SK-N-SH (cell line): ENCODE results near the gene SIRPA. TPM values are rescaled to one million over a fixed set of nuclear protein-coding genes. Genes with fewer than 3 reads are reported as not detected.

Source experiments
- CTCF ChIA-PET: fragments of 300-600, 350-600 bp; formaldehyde crosslinking; extraction: SDS; loops from one replicate; lab custom pipeline; 2021; lab: Yijun Ruan, JAX
- POLR2A ChIA-PET: fragments of 350-600 bp; sonication (Branson Sonifier 250); formaldehyde crosslinking; extraction: SDS; loops from one replicate; lab custom pipeline; 2020; ENCODE audit warnings: antibody characterized with exemption, inconsistent platforms; lab: Yijun Ruan, JAX
- DNase-seq: peaks from one replicate; pipeline ENCODE4 v3.0.0; 2012
- H2AFZ ChIP-seq: fragments of 200-600 bp; sonication (generic); 2 replicates; pipeline ENCODE4 v1.8.1; 2016; ENCODE audit warnings: antibody characterized with exemption, mild to moderate bottlenecking, low read depth
- H3F3A ChIP-seq: fragments of 200-600 bp; sonication (generic); replicated peaks from 2 replicates; pipeline ENCODE3; 2016; ENCODE audit warnings: antibody characterized with exemption, mild to moderate bottlenecking; ENCODE audit not compliant: insufficient read depth
- H3K27ac ChIP-seq, 2 experiments: fragments of 200-500 bp in 1 of 2; fragments of 200-600 bp in 1 of 2; sonication (Bioruptor generic) in 1 of 2; sonication (generic), shearing (Covaris generic) in 1 of 2; 2 replicates each; pipeline versions ENCODE4 v1.5.1 to v1.6.1; 2014 to 2016; ENCODE audit warnings: low read depth in 2 of 2, inconsistent platforms in 1 of 2, low read length in 1 of 2, mild to moderate bottlenecking in 1 of 2, mixed read lengths in 1 of 2
- H3K27me3 ChIP-seq: fragments of 200-600 bp; sonication (generic), shearing (Covaris generic); 2 replicates; pipeline ENCODE4 v1.6.1; 2016; ENCODE audit warnings: mixed run types; ENCODE audit not compliant: insufficient read depth
- H3K36me3 ChIP-seq, 2 experiments: fragments of 200-500 bp in 1 of 2; fragments of 200-600 bp in 1 of 2; sonication (Bioruptor generic) in 1 of 2; sonication (generic) in 1 of 2; replicated peaks in 1 of 2; 2 replicates each; pipeline versions ENCODE3 to v1.5.1; 2014 to 2016; ENCODE audit warnings: low read length in 1 of 2, mild to moderate bottlenecking in 1 of 2; ENCODE audit not compliant: insufficient read depth in 2 of 2, control insufficient read depth in 1 of 2
- H3K4me1 ChIP-seq, 2 experiments: fragments of 200-500 bp in 1 of 2; fragments of 200-600 bp in 1 of 2; sonication (Bioruptor generic) in 1 of 2; sonication (generic), shearing (Covaris generic) in 1 of 2; 2 replicates each; pipeline versions ENCODE4 v1.5.1 to v1.6.1; 2014 to 2016; ENCODE audit warnings: low read depth in 1 of 2, low read length in 1 of 2, mixed run types in 1 of 2; ENCODE audit not compliant: insufficient read depth in 2 of 2, control insufficient read depth in 1 of 2
- H3K4me2 ChIP-seq: fragments of 200-600 bp; sonication (generic), shearing (Covaris generic); 2 replicates; pipeline ENCODE4 v1.6.1; 2017; ENCODE audit warnings: mixed run types
- H3K4me3 ChIP-seq, 2 experiments: fragments of 200-500 bp in 1 of 2; fragments of 200-600 bp in 1 of 2; sonication (Bioruptor generic) in 1 of 2; sonication (generic), shearing (Covaris generic) in 1 of 2; 2 replicates each; pipeline versions ENCODE4 v1.5.1 to v1.8.1; 2014 to 2016; ENCODE audit warnings: low read depth in 2 of 2, inconsistent platforms in 1 of 2, low read length in 1 of 2, mild to moderate bottlenecking in 1 of 2, mixed read lengths in 1 of 2, moderate library complexity in 1 of 2
- H3K79me2 ChIP-seq: fragments of 200-600 bp; sonication (generic); 2 replicates; pipeline ENCODE4 v1.8.1; 2017; ENCODE audit warnings: mild to moderate bottlenecking; ENCODE audit not compliant: insufficient read depth
- H3K9ac ChIP-seq: fragments of 200-600 bp; sonication (generic); 2 replicates; pipeline ENCODE4 v1.6.1; 2017; ENCODE audit warnings: mixed run types
- H3K9me2 ChIP-seq: fragments of 200-600 bp; sonication (generic); 2 replicates; pipeline ENCODE4 v1.6.1; 2017; ENCODE audit warnings: mixed run types
- H3K9me3 ChIP-seq: fragments of 200-600 bp; sonication (generic); 2 replicates; pipeline ENCODE4 v1.6.1; 2017; ENCODE audit warnings: mixed run types, mild to moderate bottlenecking, moderate library complexity
- H4K20me1 ChIP-seq: fragments of 200-600 bp; sonication (generic); 2 replicates; pipeline ENCODE4 v1.6.1; 2017; ENCODE audit warnings: mild to moderate bottlenecking, mixed run types; ENCODE audit not compliant: insufficient read depth
- CHD2 ChIP-seq: fragments of 150-350 bp; IDR thresholded peaks from 2 replicates; pipeline ENCODE4 v1.6.1; 2018; ENCODE audit warnings: low read length; ENCODE audit not compliant: partially characterized antibody
- ELF1 ChIP-seq: IDR thresholded peaks from 2 replicates; pipeline ENCODE4 v1.4.0; 2012
- EP300 ChIP-seq, 2 experiments: IDR thresholded peaks; 2 replicates each; pipeline versions ENCODE4 v1.4.0 to v1.6.1; 2012; ENCODE audit warnings: borderline replicate concordance in 1 of 2, low read depth in 1 of 2, low read length in 1 of 2
- EZH2phosphoT487 ChIP-seq: fragments of 200-600 bp; sonication (generic); IDR thresholded peaks from 2 replicates; pipeline ENCODE4 v1.6.1; 2017; ENCODE audit warnings: low read depth, mixed run types, mild to moderate bottlenecking, antibody characterized with exemption, moderate library complexity, borderline replicate concordance
- FOSL2 ChIP-seq: IDR thresholded peaks from 2 replicates; pipeline ENCODE4 v1.4.0; 2012; ENCODE audit warnings: low read depth, mild to moderate bottlenecking, moderate library complexity, borderline replicate concordance
- FOXM1 ChIP-seq: IDR thresholded peaks from 2 replicates; pipeline ENCODE4 v1.4.0; 2012; ENCODE audit warnings: low read depth, mild to moderate bottlenecking
- GATA2 ChIP-seq: sonication (generic); formaldehyde crosslinking; IDR thresholded peaks from 2 replicates; pipeline ENCODE4 v1.5.0; 2020; ENCODE audit warnings: mild to moderate bottlenecking, missing genetic modification reagents
- JUND ChIP-seq: IDR thresholded peaks from 2 replicates; pipeline ENCODE4 v1.4.0; 2012
- NRF1 ChIP-seq: IDR thresholded peaks from 2 replicates; pipeline ENCODE4 v1.6.1; 2012; ENCODE audit warnings: low read depth, mild to moderate bottlenecking, low read length
- POLR2AphosphoS5 ChIP-seq: IDR thresholded peaks from 2 replicates; pipeline ENCODE4 v1.6.1; 2012; ENCODE audit warnings: low read depth, low read length
- RCOR1 ChIP-seq: fragments of 150-350 bp; IDR thresholded peaks from 2 replicates; pipeline ENCODE4 v1.6.1; 2017; ENCODE audit warnings: antibody characterized with exemption, low read length
- TAF1 ChIP-seq: IDR thresholded peaks from 2 replicates; pipeline ENCODE4 v1.6.1; 2012; ENCODE audit warnings: low read depth, mild to moderate bottlenecking, low read length, moderate library complexity, borderline replicate concordance
- TCF12 ChIP-seq: IDR thresholded peaks from 2 replicates; pipeline ENCODE4 v1.4.0; 2012
- WGBS: methylation state at CpG from one replicate; pipeline ENCODE4 v1.1.6; 2017; ENCODE audit warnings: low lambda C conversion rate; 5-methylcytosine and 5-hydroxymethylcytosine counted together
- polyA plus RNA-seq, 3 experiments: library from polyadenylated mRNA; depleted of rRNA; stranded (reverse); fragments of >200 nt; gene quantifications; 2 replicates each; pipeline ENCODE4 v1.2.3, GENCODE V29; 2012
- TF ChIP-seq, protein P1 (sequence below): IDR thresholded peaks from 2 replicates; pipeline ENCODE4 v1.4.0; 2012; ENCODE audit warnings: low read depth
- TF ChIP-seq, protein P2 (sequence below): IDR thresholded peaks from 2 replicates; pipeline ENCODE4 v1.4.0; 2012; ENCODE audit warnings: low read depth, borderline replicate concordance
- TF ChIP-seq, protein P3 (sequence below): fragments of 150-350 bp; IDR thresholded peaks from 2 replicates; pipeline ENCODE4 v1.6.1; 2017; ENCODE audit warnings: antibody characterized with exemption, low read length, low read depth, borderline replicate concordance
- TF ChIP-seq, protein P4 (sequence below): fragments of 150-350 bp; IDR thresholded peaks from 2 replicates; pipeline ENCODE4 v1.6.1; 2016; ENCODE audit warnings: mild to moderate bottlenecking, low read depth, low read length
- TF ChIP-seq, protein P5 (sequence below): fragments of 200-600 bp; sonication (generic); IDR thresholded peaks from 2 replicates; pipeline ENCODE4 v1.6.1; 2017; ENCODE audit warnings: antibody characterized with exemption, mild to moderate bottlenecking, moderate library complexity

Gene SIRPA
- polyA plus RNA-seq, 1 of the 3 experiments (the other 2 are of a cell fraction) = 9.1 TPM

DNA sequence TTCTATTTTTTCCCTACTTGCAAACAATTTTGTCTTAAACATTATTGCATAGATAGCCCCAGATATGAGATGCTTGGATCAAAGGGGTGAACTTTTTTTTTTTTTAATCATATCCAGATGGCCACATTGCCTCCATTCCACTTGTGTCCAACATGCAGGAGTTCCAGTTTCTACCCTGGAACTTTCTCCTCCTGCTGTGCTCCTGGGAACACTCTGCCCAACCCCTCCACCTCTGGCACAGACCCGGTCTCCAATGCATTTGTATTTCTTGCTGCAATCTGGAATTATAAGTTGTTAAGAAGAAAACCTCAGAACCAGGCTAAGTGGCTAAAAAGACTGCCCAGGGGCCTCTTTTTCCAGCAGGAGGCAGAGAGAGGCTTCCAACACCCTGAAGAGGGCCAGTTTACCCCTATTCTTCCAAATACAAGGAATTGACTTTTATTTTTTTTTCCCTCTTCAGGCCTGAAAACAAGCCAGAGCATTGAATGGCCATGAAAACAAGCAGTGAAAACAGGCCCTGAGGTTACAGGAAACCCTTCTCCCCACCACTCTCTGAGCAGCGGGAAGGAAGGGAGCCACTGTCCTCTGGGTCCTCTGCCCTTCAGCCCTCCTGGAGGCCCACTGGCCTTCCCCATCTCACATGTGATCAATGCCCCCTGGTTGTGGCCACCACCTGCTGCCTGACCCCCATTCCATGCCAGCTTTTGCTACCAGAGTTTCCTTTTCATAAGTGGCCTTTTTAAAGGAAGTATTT lies 54.3 kb downstream of the SIRPA start:
- no peaks in the 10 kb centered on the region for H3K9me2 ChIP-seq
- no peak overlapping the region for H3K9ac ChIP-seq
- H2AFZ ChIP-seq = no peak overlapping the region
- H3F3A ChIP-seq = no peaks in the 10 kb centered on the region
- H4K20me1 ChIP-seq = no peaks in the 10 kb centered on the region
- peaks cover 9 to 12% of the 10 kb centered on the region in 2 experiments; a peak in 2 of 4 replicates for H3K4me1 ChIP-seq
- H3K79me2 ChIP-seq = no peaks in the 10 kb centered on the region
- CTCF ChIA-PET = interaction anchor here (1.8 kb wide), 1 partner anchor 15 kb away, joined by 4 read pairs; no protein-coding TSS in a partner anchor
- no peak overlapping the region for H3K4me3 ChIP-seq
- TF ChIP-seq TCF12 (peak; percentile 18; the same call in 1 of the 2 replicates), RCOR1 (no peak), EP300 (IDR thresholded peaks at IDR 0.05; ENCODE audit: borderline replicate concordance in 1 of 2, low read depth in 1 of 2, low read length in 1 of 2) (no peak), NRF1 (no peak), ELF1 (no peak), FOXM1 (no peak)
- TF ChIP-seq, protein P1, sequence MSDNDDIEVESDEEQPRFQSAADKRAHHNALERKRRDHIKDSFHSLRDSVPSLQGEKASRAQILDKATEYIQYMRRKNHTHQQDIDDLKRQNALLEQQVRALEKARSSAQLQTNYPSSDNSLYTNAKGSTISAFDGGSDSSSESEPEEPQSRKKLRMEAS = no peak
- TF ChIP-seq, all 33 proteins: peak for 1
- Histone ChIP-seq H3K27ac (no peak overlapping the region), H3K9me3 (no peaks in the 10 kb centered on the region), H3K36me3 (no peaks in the 10 kb centered on the region), H3K4me2 (no peak overlapping the region), H3K27me3 (no peaks in the 10 kb centered on the region)
- POLR2A ChIA-PET = no interaction called here
- WGBS = 66% methylated on average over 2 of the region's 2 CpGs
- DNase-seq = peak; percentile 51

DNA sequence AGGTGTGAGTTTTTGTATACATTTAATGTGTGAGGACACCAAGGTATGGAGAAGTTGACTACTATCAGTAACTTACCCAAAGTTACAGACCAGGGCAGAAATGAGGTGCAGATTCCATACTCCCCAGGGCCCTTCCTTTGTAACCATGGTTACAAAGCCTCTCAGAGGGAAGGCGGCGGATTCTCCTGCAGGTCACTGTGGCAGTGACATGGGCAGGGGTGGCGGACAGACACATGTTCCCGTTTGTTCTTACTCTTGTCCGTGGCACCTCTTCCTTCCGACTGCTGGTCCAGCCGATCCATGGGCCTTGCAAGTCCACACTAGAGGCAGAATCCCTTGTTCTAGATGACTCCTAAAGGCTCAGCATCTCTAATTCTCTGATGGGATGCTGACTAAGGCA lies 55.6 kb downstream of the SIRPA start:
- H3K9ac ChIP-seq = no peak overlapping the region
- ChIA-PET CTCF (interaction anchor here (1.8 to 2.2 kb wide), 2 partner anchors 14 to 19 kb away, joined by 4 to 5 read pairs; no protein-coding TSS in a partner anchor), POLR2A (no interaction called here)
- no peak overlapping the region for H2AFZ ChIP-seq
- H3K27me3 ChIP-seq = no peaks in the 10 kb centered on the region
- H3K9me2 ChIP-seq = no peaks in the 10 kb centered on the region
- WGBS = 93% methylated on average over 6 of the region's 7 CpGs
- TF ChIP-seq CHD2 = no peak
- no peak for TF ChIP-seq TCF12
- TF ChIP-seq, protein P2, sequence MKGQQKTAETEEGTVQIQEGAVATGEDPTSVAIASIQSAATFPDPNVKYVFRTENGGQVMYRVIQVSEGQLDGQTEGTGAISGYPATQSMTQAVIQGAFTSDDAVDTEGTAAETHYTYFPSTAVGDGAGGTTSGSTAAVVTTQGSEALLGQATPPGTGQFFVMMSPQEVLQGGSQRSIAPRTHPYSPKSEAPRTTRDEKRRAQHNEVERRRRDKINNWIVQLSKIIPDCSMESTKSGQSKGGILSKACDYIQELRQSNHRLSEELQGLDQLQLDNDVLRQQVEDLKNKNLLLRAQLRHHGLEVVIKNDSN = no peak
- TF ChIP-seq NRF1 = no peak
- TF ChIP-seq POLR2AphosphoS5 = no peak
- TF ChIP-seq JUND = no peak
- no peak for TF ChIP-seq GATA2
- TF ChIP-seq EZH2phosphoT487 = no peak
- TF ChIP-seq, protein P3, sequence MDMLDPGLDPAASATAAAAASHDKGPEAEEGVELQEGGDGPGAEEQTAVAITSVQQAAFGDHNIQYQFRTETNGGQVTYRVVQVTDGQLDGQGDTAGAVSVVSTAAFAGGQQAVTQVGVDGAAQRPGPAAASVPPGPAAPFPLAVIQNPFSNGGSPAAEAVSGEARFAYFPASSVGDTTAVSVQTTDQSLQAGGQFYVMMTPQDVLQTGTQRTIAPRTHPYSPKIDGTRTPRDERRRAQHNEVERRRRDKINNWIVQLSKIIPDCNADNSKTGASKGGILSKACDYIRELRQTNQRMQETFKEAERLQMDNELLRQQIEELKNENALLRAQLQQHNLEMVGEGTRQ = no peak
- TF ChIP-seq RCOR1 = no peak
- TF ChIP-seq, protein P4, sequence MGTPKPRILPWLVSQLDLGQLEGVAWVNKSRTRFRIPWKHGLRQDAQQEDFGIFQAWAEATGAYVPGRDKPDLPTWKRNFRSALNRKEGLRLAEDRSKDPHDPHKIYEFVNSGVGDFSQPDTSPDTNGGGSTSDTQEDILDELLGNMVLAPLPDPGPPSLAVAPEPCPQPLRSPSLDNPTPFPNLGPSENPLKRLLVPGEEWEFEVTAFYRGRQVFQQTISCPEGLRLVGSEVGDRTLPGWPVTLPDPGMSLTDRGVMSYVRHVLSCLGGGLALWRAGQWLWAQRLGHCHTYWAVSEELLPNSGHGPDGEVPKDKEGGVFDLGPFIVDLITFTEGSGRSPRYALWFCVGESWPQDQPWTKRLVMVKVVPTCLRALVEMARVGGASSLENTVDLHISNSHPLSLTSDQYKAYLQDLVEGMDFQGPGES = no peak
- TF ChIP-seq FOSL2 = no peak
- TF ChIP-seq TAF1 = no peak
- no peak for TF ChIP-seq FOXM1
- TF ChIP-seq, protein P5, sequence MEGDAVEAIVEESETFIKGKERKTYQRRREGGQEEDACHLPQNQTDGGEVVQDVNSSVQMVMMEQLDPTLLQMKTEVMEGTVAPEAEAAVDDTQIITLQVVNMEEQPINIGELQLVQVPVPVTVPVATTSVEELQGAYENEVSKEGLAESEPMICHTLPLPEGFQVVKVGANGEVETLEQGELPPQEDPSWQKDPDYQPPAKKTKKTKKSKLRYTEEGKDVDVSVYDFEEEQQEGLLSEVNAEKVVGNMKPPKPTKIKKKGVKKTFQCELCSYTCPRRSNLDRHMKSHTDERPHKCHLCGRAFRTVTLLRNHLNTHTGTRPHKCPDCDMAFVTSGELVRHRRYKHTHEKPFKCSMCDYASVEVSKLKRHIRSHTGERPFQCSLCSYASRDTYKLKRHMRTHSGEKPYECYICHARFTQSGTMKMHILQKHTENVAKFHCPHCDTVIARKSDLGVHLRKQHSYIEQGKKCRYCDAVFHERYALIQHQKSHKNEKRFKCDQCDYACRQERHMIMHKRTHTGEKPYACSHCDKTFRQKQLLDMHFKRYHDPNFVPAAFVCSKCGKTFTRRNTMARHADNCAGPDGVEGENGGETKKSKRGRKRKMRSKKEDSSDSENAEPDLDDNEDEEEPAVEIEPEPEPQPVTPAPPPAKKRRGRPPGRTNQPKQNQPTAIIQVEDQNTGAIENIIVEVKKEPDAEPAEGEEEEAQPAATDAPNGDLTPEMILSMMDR = no peak
- H3K4me1 ChIP-seq = peaks cover 9 to 12% of the 10 kb centered on the region in 2 experiments; a peak in 2 of 4 replicates
- no peak overlapping the region for H3K27ac ChIP-seq
- no peaks in the 10 kb centered on the region for H3K36me3 ChIP-seq
- H3K4me2 ChIP-seq = no peak overlapping the region
- no peak overlapping the region for H3K4me3 ChIP-seq
- no peaks in the 10 kb centered on the region for H3F3A ChIP-seq
- H3K79me2 ChIP-seq = no peaks in the 10 kb centered on the region
- no peak for DNase-seq
- H4K20me1 ChIP-seq = no peaks in the 10 kb centered on the region
- H3K9me3 ChIP-seq = no peaks in the 10 kb centered on the region
